HEK293T (cell line): Measurements from ENCODE around the gene SYMPK.

Experiments used
- CTCF ChIA-PET: fragments of 350-600 bp; formaldehyde crosslinking; extraction: SDS; loops from one replicate; lab custom pipeline; 2021; ENCODE audit warnings: antibody characterized with exemption, inconsistent platforms; lab: Yijun Ruan, JAX
- POLR2A ChIA-PET: fragments of 350-600 bp; formaldehyde crosslinking; extraction: SDS; loops from one replicate; lab custom pipeline; 2020; ENCODE audit warnings: antibody characterized with exemption, inconsistent platforms; lab: Yijun Ruan, JAX
- DNase-seq: peaks from one replicate; pipeline ENCODE4 v3.0.0; 2012; ENCODE audit warnings: mixed read lengths; ENCODE audit errors: extremely low spot score
- ARNT ChIP-seq: fragments of 450-650 bp; IDR thresholded peaks from 2 replicates; pipeline ENCODE4 v1.6.1; 2017; ENCODE audit warnings: mild to moderate bottlenecking
- BHLHE40 ChIP-seq: fragments of 450-650 bp; IDR thresholded peaks from 2 replicates; pipeline ENCODE4 v1.6.1; 2016; ENCODE audit warnings: mild to moderate bottlenecking, moderate library complexity, borderline replicate concordance
- CTBP1 ChIP-seq: fragments of 450-650 bp; IDR thresholded peaks from 2 replicates; pipeline ENCODE4 v1.6.1; 2016; ENCODE audit warnings: borderline replicate concordance
- ELF4 ChIP-seq: fragments of 450-650 bp; IDR thresholded peaks from 2 replicates; pipeline ENCODE4 v1.6.1; 2017; ENCODE audit warnings: antibody characterized with exemption
- FOXA1 ChIP-seq: fragments of 450-650 bp; IDR thresholded peaks from 2 replicates; pipeline ENCODE4 v1.6.1; 2016; ENCODE audit warnings: mild to moderate bottlenecking
- FOXK2 ChIP-seq: fragments of 450-650 bp; IDR thresholded peaks from 2 replicates; pipeline ENCODE4 v1.6.1; 2016; ENCODE audit warnings: mild to moderate bottlenecking
- FOXM1 ChIP-seq: fragments of 450-650 bp; IDR thresholded peaks from 2 replicates; pipeline ENCODE4 v1.6.1; 2017; ENCODE audit warnings: mild to moderate bottlenecking, borderline replicate concordance
- HDGF ChIP-seq: fragments of 450-650 bp; IDR thresholded peaks from 2 replicates; pipeline ENCODE4 v1.6.1; 2017; ENCODE audit warnings: antibody characterized with exemption, borderline replicate concordance
- L3MBTL2 ChIP-seq: fragments of 450-650 bp; conservative IDR thresholded peaks from 2 replicates; pipeline ENCODE4 v1.6.1; 2016; ENCODE audit warnings: mild to moderate bottlenecking
- LEF1 ChIP-seq: fragments of 450-650 bp; IDR thresholded peaks from 2 replicates; pipeline ENCODE4 v1.6.1; 2017; ENCODE audit warnings: mild to moderate bottlenecking, borderline replicate concordance
- NFRKB ChIP-seq: fragments of 450-650 bp; IDR thresholded peaks from 2 replicates; pipeline ENCODE4 v1.6.1; 2016; ENCODE audit warnings: mild to moderate bottlenecking, moderate library complexity
- PKNOX1 ChIP-seq: fragments of 450-650 bp; IDR thresholded peaks from 2 replicates; pipeline ENCODE4 v1.6.1; 2016
- SP1 ChIP-seq: fragments of 450-650 bp; IDR thresholded peaks from 2 replicates; pipeline ENCODE4 v1.6.1; 2017
- SUZ12 ChIP-seq: fragments of 450-650 bp; IDR thresholded peaks from 2 replicates; pipeline ENCODE4 v1.6.1; 2016; ENCODE audit warnings: mild to moderate bottlenecking
- TARDBP ChIP-seq: fragments of 450-650 bp; IDR thresholded peaks from 2 replicates; pipeline ENCODE4 v1.6.1; 2016
- ZNF384 ChIP-seq: fragments of 450-650 bp; IDR thresholded peaks from 2 replicates; pipeline ENCODE4 v1.6.1; 2016

Gene SYMPK

DNA sequence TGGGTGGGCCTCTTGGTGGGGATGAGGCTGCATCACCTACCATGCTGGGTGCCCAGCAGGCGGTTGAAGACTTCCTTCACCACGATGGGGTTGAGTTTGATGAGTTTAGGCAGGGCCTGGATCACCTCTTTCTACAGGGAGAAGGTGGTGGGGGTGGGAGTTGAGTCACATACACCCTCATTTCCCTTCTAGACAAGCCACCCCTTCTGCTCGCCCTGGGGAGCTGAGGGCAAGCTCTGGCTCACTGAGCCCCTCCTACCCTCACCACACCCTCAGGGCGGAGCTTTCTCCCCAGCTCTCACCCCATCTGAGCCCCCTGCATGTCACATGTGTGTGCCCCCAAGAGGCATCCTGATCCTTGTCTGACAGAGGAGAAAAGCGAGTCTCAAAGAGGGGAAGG is 40.2 kb downstream of the SYMPK start:
- DNase-seq: no peak
- TF ChIP-seq NFRKB: no peak
- TF ChIP-seq BHLHE40: no peak
- no peak for TF ChIP-seq SUZ12
- TF ChIP-seq HDGF: no peak
- TF ChIP-seq SP1: no peak
- POLR2A ChIA-PET: no interaction called here
- CTCF ChIA-PET: no interaction called here

DNA sequence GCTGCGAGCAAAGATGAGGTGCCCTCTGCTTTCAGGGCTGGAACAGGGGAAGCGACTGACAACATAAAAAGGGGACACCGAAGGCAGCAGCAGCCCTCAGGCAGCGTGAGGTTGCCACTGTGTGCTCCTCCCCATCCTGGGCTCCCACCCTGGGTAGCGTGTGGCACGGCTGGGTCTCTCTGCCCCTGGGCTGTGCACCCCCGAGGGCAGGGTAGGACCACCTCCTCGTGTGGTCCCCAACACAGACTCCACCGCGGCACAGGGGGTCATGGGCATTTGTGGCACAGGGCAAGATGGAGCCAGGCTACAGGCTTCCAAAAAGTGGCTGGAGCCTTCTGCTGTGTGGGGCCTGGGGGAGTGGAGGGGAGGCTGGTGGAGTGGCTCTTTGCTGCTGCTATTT is 41.4 kb downstream of the SYMPK start:
- ChIA-PET POLR2A (no interaction called here), CTCF (no interaction called here)
- DNase-seq: no peak
- TF ChIP-seq ELF4 (no peak), SUZ12 (no peak), LEF1 (no peak), PKNOX1 (no peak), ARNT (no peak), L3MBTL2 (no peak), SP1 (no peak), FOXM1 (no peak), FOXA1 (no peak), NFRKB (no peak), HDGF (no peak), CTBP1 (no peak), FOXK2 (no peak), TARDBP (no peak), BHLHE40 (no peak), ZNF384 (no peak)

- no peak for TF ChIP-seq FOXK2
- no peak for TF ChIP-seq ZNF384
- no peak for TF ChIP-seq NFRKB
Observed at GRCh38 chr19:45821103-45821521, 41.8 kb downstream of the SYMPK start.

GRCh38 chr19:45820413-45821102 is 42.4 kb downstream of the SYMPK start:
- no peak for TF ChIP-seq CTBP1
- no peak for TF ChIP-seq ELF4
- no peak for TF ChIP-seq SP1
- TF ChIP-seq HDGF: no peak
- TF ChIP-seq BHLHE40: no peak
- no peak for TF ChIP-seq FOXA1
- no peak for TF ChIP-seq NFRKB
- no peak for TF ChIP-seq LEF1
- no peak for TF ChIP-seq L3MBTL2
- TF ChIP-seq ZNF384: no peak
- CTCF ChIA-PET: no interaction called here

More at GRCh38 chr19:45821103-45821521, 41.8 kb downstream of the SYMPK start:
- CTCF ChIA-PET: no interaction called here
- no peak for DNase-seq
- POLR2A ChIA-PET: no interaction called here

GRCh38 chr19:45819769-45820168 is 43.2 kb downstream of the SYMPK start:
- ChIA-PET CTCF (no interaction called here), POLR2A (no interaction called here)
- no peak for DNase-seq
- TF ChIP-seq BHLHE40 (no peak), ELF4 (no peak), SP1 (no peak), ZNF384 (no peak), LEF1 (no peak), FOXA1 (no peak), SUZ12 (no peak), ARNT (no peak), FOXK2 (no peak), PKNOX1 (no peak), HDGF (no peak)

More at GRCh38 chr19:45820413-45821102, 42.4 kb downstream of the SYMPK start:
- DNase-seq: no peak
- POLR2A ChIA-PET: no interaction called here

DNA sequence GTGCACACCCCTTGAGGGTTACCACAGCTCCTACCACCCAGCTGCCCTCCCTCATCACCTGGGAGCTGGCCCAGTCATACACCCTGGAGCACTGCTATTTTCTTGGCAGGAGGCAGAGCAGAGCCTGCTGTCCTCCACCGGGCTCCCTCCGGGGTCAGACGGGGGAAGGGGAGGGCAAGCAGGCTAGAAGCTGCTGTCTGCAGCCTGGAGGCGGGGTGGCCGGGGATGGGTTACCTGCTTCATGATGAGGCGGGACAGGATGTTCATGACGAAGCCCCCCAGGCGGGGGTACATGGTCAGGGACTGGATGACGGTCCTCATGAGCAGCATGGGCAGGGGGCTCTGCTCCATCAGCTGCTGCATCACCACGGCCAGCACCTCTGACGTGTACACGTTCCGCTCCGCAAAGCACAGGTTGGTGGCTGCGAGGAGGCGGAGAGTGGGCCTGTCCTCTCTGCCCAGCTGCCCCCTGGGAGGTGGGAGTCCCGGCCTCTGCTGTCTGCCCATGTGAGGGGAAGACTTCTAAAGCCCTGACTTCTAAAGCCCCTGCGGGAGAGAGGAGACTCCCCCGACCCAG is 45.1 kb downstream of the SYMPK start:
- POLR2A ChIA-PET: no interaction called here
- CTCF ChIA-PET: interaction anchor here (1.4 to 1.8 kb wide), 2 partner anchors 10 to 260 kb away, joined by 4 to 6 read pairs; no protein-coding TSS in a partner anchor
- DNase-seq: no peak
- no peak for TF ChIP-seq PKNOX1
- TF ChIP-seq ELF4: no peak
